DMS 273 (cell line): ENCODE data around the gene STX10.
"Not testable (repeated sequence)": the region's sequence is repeated elsewhere in the genome, so short reads cannot be mapped to it uniquely, and the experiment has no call there.

Experiments used
- DNase-seq: peaks from one replicate; lab custom pipeline; 2025; ENCODE audit not compliant: unreplicated experiment; lab: John Stamatoyannopoulos, UW

STX10 gene

GRCh38 chr19:13165162-13165997 lies 15.2 kb upstream of the STX10 start:
- no peak for DNase-seq

DNA sequence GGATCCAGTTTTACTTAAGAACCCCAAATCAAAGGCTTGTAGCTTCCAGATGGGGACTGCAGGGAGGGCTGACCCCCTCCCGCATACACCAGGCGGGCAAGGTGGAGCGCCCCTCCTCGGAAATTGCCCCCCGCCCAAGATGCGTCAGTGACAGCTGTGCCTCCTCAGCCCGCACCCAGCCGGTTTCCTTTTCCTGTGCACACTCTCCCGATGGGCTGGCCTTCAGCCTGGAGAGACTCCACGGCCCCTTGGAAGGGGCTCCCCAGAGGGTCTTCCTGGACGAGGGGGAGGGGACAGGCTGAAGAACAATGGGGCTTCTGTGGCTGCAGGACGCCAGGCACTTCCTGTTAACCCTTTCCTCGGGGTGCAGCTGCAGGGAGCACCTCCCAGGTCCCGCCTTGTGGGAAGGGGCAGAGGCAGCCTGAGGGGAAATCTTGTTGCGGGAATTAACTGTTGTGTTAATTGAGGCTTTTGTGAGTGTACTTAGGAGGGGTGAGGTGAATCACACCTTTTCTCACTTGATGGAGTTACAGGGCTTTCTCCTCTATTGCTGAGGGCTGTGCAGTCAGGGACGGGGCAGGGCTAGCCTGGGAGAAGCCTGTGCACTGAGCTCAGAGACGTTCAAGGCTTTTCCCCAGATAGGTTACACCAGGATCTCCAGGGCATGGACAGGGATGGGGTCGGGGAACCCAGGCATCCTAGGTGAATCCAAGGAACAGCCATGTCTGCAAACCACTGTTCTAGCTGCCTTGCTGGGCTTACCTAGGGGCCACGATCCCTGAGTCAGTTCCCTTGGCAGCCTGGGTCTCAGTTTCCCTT lies 14.4 kb upstream of the STX10 start:
- peak; percentile 73 for DNase-seq

- peak; percentile 79 for DNase-seq
Measured at GRCh38 chr19:13163609-13164342, 13.6 kb upstream of the STX10 start.

- peak; percentile 98 for DNase-seq
Measured at GRCh38 chr19:13162724-13163608, 12.8 kb upstream of the STX10 start.

GRCh38 chr19:13160557-13160956 lies 10.4 kb upstream of the STX10 start:
- no peak for DNase-seq

GRCh38 chr19:13159713-13160112 lies 9.5 kb upstream of the STX10 start:
- DNase-seq, result no peak

DNA sequence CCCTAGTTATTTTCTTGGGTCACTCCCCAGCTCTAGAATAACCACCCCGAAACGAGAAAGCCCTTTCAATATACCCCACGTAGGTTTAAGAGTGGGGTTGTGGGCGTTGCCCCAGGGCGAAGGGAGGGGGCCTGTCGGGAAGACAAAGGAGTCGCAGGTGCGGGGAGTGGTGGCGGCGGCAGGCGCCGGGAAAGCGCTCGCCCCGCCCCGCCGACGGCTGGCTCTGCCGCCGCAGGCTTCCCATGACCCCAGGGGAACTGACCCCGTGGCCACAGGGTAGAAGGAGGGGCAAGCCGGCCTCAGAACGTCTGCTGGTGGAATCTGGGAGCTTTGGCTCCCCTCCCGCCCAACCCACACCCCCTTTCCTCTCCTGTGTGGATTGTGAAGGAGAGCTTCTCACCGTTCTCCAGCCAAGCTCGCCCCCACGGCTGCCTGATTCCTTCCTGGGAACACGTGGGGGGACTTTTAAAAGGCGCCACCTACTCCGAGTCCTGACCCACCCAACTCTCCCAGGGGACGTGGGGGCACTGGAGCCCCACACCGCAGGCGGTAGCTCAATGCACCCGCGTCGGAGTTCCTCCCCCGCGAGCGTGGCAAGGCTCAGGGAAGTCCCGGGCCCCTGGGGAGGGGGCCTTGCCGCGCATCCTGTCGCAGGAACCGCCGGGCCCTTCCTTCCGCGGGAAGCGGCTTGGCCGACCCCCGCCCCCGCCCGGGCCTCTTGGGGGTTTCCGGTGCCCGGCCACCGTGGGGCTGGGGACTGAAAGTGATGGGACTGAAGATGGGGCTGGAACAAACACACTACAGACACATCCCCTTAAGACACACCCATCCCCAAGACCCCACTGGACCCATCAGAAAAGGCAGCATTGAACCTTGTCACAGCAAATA lies 5.5 kb upstream of the STX10 start:
- DNase-seq, result peak; percentile 55

GRCh38 chr19:13154911-13155471 lies 4.8 kb upstream of the STX10 start:
- DNase-seq, result peak; percentile 55

DNA sequence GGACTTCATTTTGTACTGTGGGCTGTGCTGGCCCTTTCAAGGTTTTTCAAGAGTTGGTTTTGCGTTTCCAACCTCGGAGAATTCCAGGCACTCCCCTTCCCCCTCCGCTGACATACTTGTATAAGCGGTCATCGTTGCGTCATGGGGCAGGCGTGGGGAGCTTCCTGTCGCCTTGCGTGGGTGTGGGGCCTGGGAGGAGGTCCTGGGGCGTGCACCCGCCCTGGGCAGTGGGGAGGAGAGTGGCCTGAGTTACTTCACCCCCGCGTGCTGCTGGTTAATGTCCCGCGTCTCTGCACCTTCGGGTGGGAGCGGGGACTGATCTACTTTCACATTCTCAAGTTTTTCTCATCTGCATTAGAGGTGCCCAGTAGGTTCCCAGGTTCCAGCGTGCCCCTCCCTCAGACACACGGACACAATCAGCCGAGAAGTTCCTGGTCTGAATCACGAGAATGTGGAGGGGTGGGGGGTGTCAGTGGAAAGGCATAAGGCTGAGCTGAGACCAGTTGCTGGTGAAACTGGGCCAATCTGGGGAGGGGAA lies 4.1 kb upstream of the STX10 start:
- DNase-seq, result peak; percentile 53

DNA sequence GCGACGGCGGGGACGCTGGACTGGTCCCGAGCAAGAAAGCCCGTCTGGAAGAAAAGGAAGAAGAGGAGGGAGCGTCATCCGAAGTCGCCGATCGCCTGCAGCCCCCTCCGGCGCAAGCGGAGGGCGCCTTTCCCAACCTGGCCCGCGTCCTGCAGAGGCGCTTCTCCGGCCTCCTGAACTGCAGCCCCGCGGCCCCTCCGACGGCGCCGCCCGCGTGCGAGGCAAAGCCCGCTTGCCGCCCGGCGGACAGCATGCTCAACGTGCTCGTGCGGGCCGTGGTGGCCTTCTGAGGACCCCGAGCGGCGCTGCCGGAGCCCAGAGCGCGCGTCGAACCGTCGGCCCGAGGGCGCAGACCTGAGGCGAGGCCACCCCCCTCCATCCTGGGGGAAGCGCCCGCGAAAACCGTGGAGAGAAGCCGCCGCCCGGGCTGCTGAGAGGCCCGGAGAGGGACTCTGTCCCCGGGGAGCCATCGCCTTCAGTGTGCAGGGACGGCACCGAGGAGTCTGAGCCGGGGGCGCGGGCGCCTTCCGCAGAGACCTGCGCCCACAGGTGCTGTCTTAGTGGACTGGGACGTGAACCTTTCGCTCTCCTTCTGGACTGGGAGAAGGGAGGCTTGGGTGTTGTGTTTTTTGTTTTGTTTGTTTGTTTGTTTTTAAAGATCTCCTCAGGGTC lies 3.5 kb upstream of the STX10 start:
- DNase-seq, result peak; percentile 51

- peak; percentile 91 for DNase-seq
Measured at GRCh38 chr19:13152974-13153568, 2.9 kb upstream of the STX10 start.

DNA sequence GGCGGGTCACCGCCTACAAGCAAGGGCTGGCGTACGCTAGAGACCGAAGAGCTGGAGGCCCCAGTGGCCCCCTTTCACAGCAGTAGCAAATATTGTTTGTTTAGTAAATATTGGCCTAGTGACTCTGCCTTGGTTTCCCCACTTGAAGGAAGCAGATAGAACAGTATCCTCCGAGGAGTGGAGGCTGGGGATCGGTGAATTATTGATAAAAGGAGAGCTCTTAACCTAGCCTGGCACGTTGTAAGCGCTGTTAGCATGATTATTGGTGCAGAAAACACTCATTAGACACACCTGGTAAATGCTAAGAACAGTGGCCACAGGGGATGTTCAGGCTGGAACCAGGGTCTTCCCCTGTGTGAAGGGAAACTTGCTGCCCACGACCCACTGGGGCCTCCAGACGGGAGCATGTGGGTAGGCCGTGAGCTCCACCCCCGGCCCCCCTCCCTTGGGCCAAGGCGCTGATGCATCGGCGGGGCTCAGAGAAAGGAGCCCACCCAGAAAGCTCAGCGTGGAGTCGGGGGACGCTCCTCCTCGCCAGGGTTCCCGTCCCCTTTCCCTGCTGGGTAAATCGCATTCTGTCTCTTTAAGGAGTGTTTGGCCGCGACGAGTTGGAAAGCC lies 2.3 kb upstream of the STX10 start:
- no peak for DNase-seq

GRCh38 chr19:13151605-13152355 lies 1.6 kb upstream of the STX10 start:
- peak; percentile 99 for DNase-seq

DNA sequence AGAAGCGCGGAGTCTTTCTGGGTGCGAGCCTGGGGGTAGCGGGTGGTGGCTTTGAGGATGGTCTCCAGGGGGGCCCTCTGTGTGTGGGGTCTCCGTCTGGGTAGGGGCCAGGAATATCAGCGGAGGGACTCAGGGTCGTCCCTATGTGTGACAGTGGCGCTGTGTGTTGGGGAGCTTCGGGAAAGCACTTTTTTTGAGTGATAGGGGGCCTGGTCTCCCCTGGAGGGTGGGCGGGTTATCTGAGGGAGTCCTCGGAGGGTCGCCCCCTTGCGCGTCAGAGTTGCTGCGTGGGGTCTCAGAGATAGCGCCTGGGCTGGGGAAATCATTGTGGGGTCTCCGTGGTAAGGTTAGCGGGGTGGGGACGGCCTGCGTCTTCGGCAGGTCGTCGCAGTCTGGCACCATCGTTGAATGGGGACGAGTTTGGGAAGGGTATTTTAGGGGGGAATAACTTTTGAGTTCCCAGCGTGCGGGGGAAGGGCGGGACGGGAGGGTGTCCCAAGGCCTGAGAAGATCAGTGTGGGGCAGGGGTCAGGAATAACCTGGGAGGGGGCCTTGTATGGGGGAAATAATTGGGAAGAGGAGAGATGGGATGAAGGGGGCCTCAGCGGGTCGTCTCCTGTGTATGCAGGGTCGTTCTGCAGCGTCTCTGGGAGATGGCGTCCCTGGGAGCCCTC lies 893 bp upstream of the STX10 start:
- peak; percentile 69 for DNase-seq

GRCh38 chr19:13149628-13150186 lies 468 bp downstream of the STX10 start:
- peak; percentile 75 for DNase-seq

DNA sequence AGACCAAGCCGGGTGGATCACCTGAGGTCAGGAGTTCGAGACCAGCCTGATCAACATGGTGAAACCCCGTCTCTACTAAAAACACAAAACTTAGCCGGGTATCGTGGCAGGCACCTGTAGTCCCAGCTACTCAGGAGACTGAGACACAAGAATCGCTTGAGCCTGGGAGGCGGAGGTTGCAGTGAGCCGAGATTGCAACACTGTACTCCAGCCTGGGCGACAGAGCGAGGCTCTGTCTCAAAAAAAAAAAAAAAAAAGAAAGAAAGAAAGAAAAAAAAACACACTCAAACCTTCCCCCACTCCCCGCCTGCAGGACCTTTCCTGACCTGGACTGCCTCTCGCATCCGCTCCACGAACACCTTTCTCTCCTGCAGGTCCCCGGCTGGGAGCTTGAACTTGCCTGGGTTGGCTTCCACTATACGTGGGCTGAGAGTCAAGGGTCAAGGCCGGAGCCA lies 975 bp downstream of the STX10 start:
- not testable (repeated sequence) for DNase-seq
